Ascending aorta (tissue), 2 donors: ENCODE measurements around the gene EHMT1. TPM values are rescaled to one million over a fixed set of nuclear protein-coding genes. Genes with fewer than 3 reads are reported as not detected.

Experiments
- DNase-seq, 2 donors: peaks; one replicate each; pipeline ENCODE4 v3.0.0-alpha.2; 2019; ENCODE audit warnings: low spot score in 2 of 2
- H3K27ac ChIP-seq, 2 donors: fragments of 200-600 bp; sonication (generic); one replicate each; pipeline ENCODE4 v1.5.1; 2016 to 2017; ENCODE audit warnings: mild to moderate bottlenecking in 1 of 2
- H3K27me3 ChIP-seq: fragments of 200-600 bp; sonication (generic); one replicate; pipeline ENCODE4 v1.5.1; 2017
- H3K36me3 ChIP-seq, 2 donors: fragments of 200-600 bp; sonication (generic); one replicate each; pipeline ENCODE4 v1.5.1; 2016
- H3K4me1 ChIP-seq, 2 donors: fragments of 200-600 bp; sonication (generic); one replicate each; pipeline ENCODE4 v1.5.1; 2016 to 2017; ENCODE audit warnings: mild to moderate bottlenecking in 1 of 2
- H3K4me3 ChIP-seq, 2 donors: fragments of 200-600 bp; sonication (generic); one replicate each; pipeline ENCODE4 v1.5.1; 2016 to 2017; ENCODE audit warnings: mild to moderate bottlenecking in 1 of 2
- H3K9me3 ChIP-seq, 2 donors: fragments of 200-600 bp; sonication (generic); one replicate each; pipeline ENCODE4 v1.5.1; 2016
- intact Hi-C: fragments of 100-400 bp; cut with DNase I; formaldehyde crosslinking; loops from one replicate; pipeline ENCODE4 v1.15.1; 2023
- total RNA-seq: library from RNA; depleted of rRNA; stranded (reverse); fragments of >200 nt; gene quantifications from one replicate; pipeline ENCODE4 v1.1.0, GENCODE V29; 2016
- TF ChIP-seq, protein P1 (sequence below), 3 experiments: fragments of 200-600 bp in 2 of 3; fragments of 450-650 bp in 1 of 3; sonication (generic) in 2 of 3; IDR thresholded peaks; one replicate each; pipeline ENCODE4 v1.5.1; 2016 to 2019; ENCODE audit warnings: antibody characterized with exemption in 3 of 3, mild to moderate bottlenecking in 1 of 3, moderate library complexity in 1 of 3

The EHMT1 gene
- total RNA-seq, 1 donor from 2014 or later = 49.9 TPM

DNA sequence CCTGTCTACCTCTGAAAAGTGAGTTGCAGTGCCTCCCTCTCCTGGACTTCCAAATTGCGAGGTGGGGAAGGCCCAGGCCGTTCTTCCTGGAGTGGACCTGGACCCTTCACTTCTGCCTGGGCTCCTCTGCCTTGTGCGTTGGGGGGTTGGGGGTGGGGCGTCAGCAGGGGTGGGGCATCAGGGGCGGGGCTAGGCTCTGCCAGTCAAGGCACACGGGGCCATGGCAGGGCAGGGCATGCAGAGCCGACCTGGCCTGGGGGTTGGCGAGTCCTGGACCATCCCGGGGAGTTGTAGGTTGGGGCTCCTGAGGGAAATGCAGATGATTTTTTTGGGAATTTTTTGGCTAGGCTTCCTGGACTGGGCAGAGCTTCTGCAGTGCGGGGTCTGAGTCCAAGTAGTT, 87.1 kb downstream of the EHMT1 start:
- peaks cover 0 to 2% of the 10 kb centered on the region in 2 donors for H3K36me3 ChIP-seq
- no peaks in the 10 kb centered on the region for H3K27me3 ChIP-seq
- no peak for DNase-seq
- TF ChIP-seq, protein P1, sequence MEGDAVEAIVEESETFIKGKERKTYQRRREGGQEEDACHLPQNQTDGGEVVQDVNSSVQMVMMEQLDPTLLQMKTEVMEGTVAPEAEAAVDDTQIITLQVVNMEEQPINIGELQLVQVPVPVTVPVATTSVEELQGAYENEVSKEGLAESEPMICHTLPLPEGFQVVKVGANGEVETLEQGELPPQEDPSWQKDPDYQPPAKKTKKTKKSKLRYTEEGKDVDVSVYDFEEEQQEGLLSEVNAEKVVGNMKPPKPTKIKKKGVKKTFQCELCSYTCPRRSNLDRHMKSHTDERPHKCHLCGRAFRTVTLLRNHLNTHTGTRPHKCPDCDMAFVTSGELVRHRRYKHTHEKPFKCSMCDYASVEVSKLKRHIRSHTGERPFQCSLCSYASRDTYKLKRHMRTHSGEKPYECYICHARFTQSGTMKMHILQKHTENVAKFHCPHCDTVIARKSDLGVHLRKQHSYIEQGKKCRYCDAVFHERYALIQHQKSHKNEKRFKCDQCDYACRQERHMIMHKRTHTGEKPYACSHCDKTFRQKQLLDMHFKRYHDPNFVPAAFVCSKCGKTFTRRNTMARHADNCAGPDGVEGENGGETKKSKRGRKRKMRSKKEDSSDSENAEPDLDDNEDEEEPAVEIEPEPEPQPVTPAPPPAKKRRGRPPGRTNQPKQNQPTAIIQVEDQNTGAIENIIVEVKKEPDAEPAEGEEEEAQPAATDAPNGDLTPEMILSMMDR (IDR thresholded peaks at IDR 0.05) = no peak
- peaks cover 0 to 11% of the 10 kb centered on the region in 2 donors for H3K9me3 ChIP-seq
- H3K4me3 ChIP-seq = no peak overlapping the region
- H3K27ac ChIP-seq = no peak overlapping the region
- H3K4me1 ChIP-seq = no peaks in the 10 kb centered on the region
- intact Hi-C loops = no loop called here

DNA sequence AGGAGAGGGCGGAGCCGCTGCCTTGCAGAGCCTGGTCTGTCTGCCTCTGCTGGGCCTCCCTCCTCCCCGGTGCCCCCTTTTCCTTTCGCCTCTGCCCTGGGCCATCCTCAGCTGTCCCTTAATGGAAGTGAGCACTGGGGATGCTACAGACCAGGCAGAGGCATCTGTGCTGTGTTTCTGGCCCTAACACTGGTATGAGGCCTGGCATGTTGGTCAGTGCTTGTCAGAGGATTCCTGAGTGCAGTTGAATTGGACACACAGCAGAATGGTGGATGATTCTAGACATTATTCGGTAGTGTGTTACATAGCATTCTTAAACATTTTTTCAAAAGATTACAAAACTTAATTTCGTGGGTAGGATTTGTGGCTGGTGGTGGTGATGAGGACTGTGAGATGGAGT, 88.6 kb downstream of the EHMT1 start:
- intact Hi-C loops = no loop called here
- Histone ChIP-seq H3K4me1 (no peaks in the 10 kb centered on the region), H3K9me3 (peaks cover 0 to 11% of the 10 kb centered on the region in 2 donors), H3K27ac (no peak overlapping the region), H3K36me3 (peaks cover 8 to 16% of the 10 kb centered on the region in 2 donors), H3K27me3 (no peaks in the 10 kb centered on the region), H3K4me3 (no peak overlapping the region)
- DNase-seq = no peak
- TF ChIP-seq, protein P1 (IDR thresholded peaks at IDR 0.05) = no peak

DNA sequence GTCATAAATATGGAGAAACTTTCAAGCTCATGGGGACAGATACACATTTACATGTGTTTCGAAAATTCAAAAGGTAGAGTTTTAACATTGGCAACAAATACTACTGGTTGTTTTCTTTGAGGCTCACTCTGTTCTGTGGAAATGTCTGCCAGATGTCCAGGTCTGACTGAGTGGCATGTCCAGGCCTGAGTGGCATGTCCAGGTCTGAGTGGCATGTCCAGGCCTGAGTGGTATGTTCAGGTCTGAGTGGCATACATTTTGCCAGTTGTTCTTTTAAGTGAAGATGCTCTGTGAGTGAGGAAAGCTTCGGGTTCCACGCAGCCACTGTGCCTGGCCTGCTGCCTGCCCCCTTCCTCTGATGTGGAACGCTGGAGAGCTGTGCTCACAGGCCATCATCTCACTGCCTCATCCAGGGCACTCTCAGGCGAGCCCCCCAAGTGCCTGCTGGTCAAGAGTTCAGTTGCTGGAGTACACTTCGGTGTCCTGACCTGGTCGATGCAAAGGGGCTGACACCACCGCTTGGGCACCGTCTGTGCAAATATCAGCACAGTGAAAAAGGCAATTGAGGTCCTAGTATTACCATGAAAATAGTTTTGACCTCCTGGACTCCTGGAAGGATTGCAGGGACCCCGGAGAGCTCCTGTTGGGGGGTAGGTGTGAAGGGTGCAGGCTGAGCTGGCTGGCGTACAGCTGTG, 89.9 kb downstream of the EHMT1 start:
- Histone ChIP-seq H3K36me3 (peaks cover 8 to 16% of the 10 kb centered on the region in 2 donors), H3K4me3 (no peak overlapping the region), H3K9me3 (peaks cover 0 to under 1% of the 10 kb centered on the region in 2 donors), H3K4me1 (no peaks in the 10 kb centered on the region), H3K27me3 (no peaks in the 10 kb centered on the region), H3K27ac (no peak overlapping the region)
- DNase-seq = no peak
- intact Hi-C loops = no loop called here
- TF ChIP-seq, protein P1 (IDR thresholded peaks at IDR 0.05) = no peak

DNA sequence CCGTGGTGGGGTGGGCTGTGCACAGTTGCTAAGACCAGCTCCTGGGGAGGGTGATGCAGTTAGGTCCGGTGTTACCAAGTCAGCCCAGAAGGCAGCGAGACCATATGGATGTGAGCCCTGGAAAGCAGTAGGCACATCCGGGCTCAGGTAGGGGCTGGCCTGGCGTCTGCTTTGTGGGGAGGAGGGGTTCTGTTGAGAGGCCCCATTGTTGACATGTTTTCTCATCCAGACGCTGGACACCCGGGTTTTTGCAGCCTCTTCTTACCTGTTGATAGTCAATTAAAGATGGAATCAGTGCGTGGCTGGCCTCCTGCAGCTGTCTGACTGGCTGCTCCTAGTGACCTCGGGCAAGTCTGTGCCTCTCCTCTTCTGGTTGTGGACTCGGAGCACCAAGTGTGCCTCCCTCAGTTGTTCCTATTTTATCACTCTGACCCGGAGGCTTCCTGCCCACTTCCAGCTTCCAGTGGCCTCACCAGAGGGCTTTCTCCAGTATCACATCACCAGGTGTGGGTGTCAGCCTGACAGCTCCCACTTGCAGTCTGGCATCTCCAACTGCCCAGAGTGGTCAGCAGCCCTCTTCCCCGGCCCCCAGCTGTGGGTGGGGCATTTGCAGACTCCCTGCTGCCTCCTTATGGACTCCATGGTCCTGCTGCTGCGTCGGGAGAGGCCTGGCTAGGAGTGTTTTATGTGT, 90.8 kb downstream of the EHMT1 start:
- no peak overlapping the region for H3K27ac ChIP-seq
- no peak for DNase-seq
- TF ChIP-seq, protein P1 (IDR thresholded peaks at IDR 0.05) = no peak
- no peak overlapping the region for H3K4me3 ChIP-seq
- no peaks in the 10 kb centered on the region for H3K27me3 ChIP-seq
- H3K36me3 ChIP-seq = peaks cover 8 to 18% of the 10 kb centered on the region in 2 donors
- H3K4me1 ChIP-seq = no peaks in the 10 kb centered on the region
- intact Hi-C loops = no loop called here
- H3K9me3 ChIP-seq = no peaks in the 10 kb centered on the region

DNA sequence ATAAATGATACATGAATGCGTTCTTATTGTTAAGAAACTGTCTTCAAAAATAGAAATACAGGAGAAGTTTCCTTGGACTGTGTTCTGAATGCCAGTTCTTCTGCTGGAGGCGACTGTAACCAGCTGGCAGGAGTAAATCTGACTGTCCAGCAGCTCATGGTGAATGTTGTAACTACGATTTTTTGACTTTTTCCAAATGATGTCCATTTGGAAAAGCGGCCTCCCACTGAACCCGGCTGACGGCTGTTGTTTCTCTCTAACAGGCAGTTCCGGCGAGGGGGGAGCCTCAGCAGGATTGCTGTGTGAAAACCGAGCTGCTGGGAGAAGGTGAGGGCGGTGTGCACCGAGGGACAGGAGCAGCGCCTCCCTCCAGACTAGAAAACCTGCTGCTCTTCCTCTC, 91.9 kb downstream of the EHMT1 start:
- TF ChIP-seq, protein P1 (IDR thresholded peaks at IDR 0.05) = no peak
- Histone ChIP-seq H3K9me3 (no peaks in the 10 kb centered on the region), H3K4me1 (no peaks in the 10 kb centered on the region), H3K27me3 (no peaks in the 10 kb centered on the region), H3K27ac (no peak overlapping the region), H3K36me3 (peaks cover 8 to 22% of the 10 kb centered on the region in 2 donors), H3K4me3 (no peak overlapping the region)
- intact Hi-C loops = no loop called here
- DNase-seq = no peak
